ENCODE data around the gene CORO1C.
"Not testable (repeated sequence)": the region's sequence is repeated elsewhere in the genome, so short reads cannot be mapped to it uniquely, and the experiment has no call there.

The CORO1C gene

GRCh38 chr12:108752387-108752786 lies 21.1 kb upstream of the CORO1C start:
- DNase-seq = no peak

GRCh38 chr12:108751821-108752220 lies 20.5 kb upstream of the CORO1C start:
- no peak for DNase-seq

- DNase-seq = not testable (repeated sequence)
These were observed 19.7 kb upstream of the CORO1C start for GRCh38 chr12:108751003-108751402.

- no peak for DNase-seq
These were observed 19.2 kb upstream of the CORO1C start for GRCh38 chr12:108750526-108750925.

GRCh38 chr12:108747563-108747962 lies 16.2 kb upstream of the CORO1C start:
- DNase-seq = no peak

- DNase-seq = no peak
These were observed 14.3 kb upstream of the CORO1C start for GRCh38 chr12:108745641-108746040.

- DNase-seq = no peak
These were observed 12.9 kb upstream of the CORO1C start for GRCh38 chr12:108744021-108744897.

GRCh38 chr12:108738170-108738569 lies 6.9 kb upstream of the CORO1C start:
- DNase-seq = no peak

- no peak for DNase-seq
These were observed 4.5 kb upstream of the CORO1C start for GRCh38 chr12:108735855-108736254.

GRCh38 chr12:108734200-108734906 lies 3.0 kb upstream of the CORO1C start:
- no peak for DNase-seq

- not testable (repeated sequence) for DNase-seq
These were observed 1.9 kb upstream of the CORO1C start for GRCh38 chr12:108733230-108733531.

- DNase-seq = no peak
These were observed 1.3 kb upstream of the CORO1C start for GRCh38 chr12:108732489-108733229.

GRCh38 chr12:108731866-108732461 lies 646 bp upstream of the CORO1C start:
- DNase-seq = peak; percentile 98 to 99

- peak; percentile 52 to 62 for DNase-seq
These were observed 783 bp downstream of the CORO1C start for GRCh38 chr12:108730365-108731104.

GRCh38 chr12:108729612-108730364 lies 1.5 kb downstream of the CORO1C start:
- no peak for DNase-seq

- no peak for DNase-seq
These were observed 2.3 kb downstream of the CORO1C start for GRCh38 chr12:108728820-108729611.

GRCh38 chr12:108727868-108728735 lies 3.2 kb downstream of the CORO1C start:
- DNase-seq = no peak

GRCh38 chr12:108727161-108727560 lies 4.2 kb downstream of the CORO1C start:
- no peak for DNase-seq

GRCh38 chr12:108724890-108725151 lies 6.5 kb downstream of the CORO1C start:
- DNase-seq = no peak

Measured in stimulated activated CD4-positive, alpha-beta T cell treated with anti-CD3 and anti-CD28 coated beads, Interleukin-2, amount 100 ng/mL, for 24 hours (primary cell).